ENCODE data around the gene TNIK.

The TNIK gene

GRCh38 chr3:171459942-171460724 is at the start of gene TNIK:
Gene TNIK, minus strand, starts transcription at chr3:171460405. Its CDS starts 342 bp downstream, at chr3:171460063.
- peak; percentile 95 for DNase-seq

- DNase-seq, result no peak
Observed at GRCh38 chr3:171508676-171509075, 48.5 kb upstream of the TNIK start.

- DNase-seq, result no peak
Observed at GRCh38 chr3:171508206-171508605, 48.0 kb upstream of the TNIK start.

GRCh38 chr3:171506743-171507319 is 46.6 kb upstream of the TNIK start:
- DNase-seq, result no peak

GRCh38 chr3:171505822-171506333 is 45.7 kb upstream of the TNIK start:
- no peak for DNase-seq

- DNase-seq, result no peak
Observed at GRCh38 chr3:171504376-171504775, 44.2 kb upstream of the TNIK start.

- DNase-seq, result no peak
Observed at GRCh38 chr3:171503817-171504216, 43.6 kb upstream of the TNIK start.

GRCh38 chr3:171498921-171499320 is 38.7 kb upstream of the TNIK start:
- no peak for DNase-seq

- DNase-seq, result no peak
Observed at GRCh38 chr3:171497468-171497867, 37.3 kb upstream of the TNIK start.

- no peak for DNase-seq
Observed at GRCh38 chr3:171495413-171495812, 35.2 kb upstream of the TNIK start.

- DNase-seq, result no peak
Observed at GRCh38 chr3:171494457-171495109, 34.4 kb upstream of the TNIK start.

GRCh38 chr3:171491361-171491760 is 31.2 kb upstream of the TNIK start:
- no peak for DNase-seq

GRCh38 chr3:171490901-171491300 is 30.7 kb upstream of the TNIK start:
- DNase-seq, result no peak

GRCh38 chr3:171489348-171489747 is 29.1 kb upstream of the TNIK start:
- DNase-seq, result no peak

GRCh38 chr3:171488479-171488878 is 28.3 kb upstream of the TNIK start:
- DNase-seq, result no peak

- no peak for DNase-seq
Observed at GRCh38 chr3:171487382-171487781, 27.2 kb upstream of the TNIK start.

GRCh38 chr3:171485338-171485737 is 25.1 kb upstream of the TNIK start:
- no peak for DNase-seq

- DNase-seq, result no peak
Observed at GRCh38 chr3:171481011-171481410, 20.8 kb upstream of the TNIK start.

GRCh38 chr3:171480526-171480925 is 20.3 kb upstream of the TNIK start:
- DNase-seq, result no peak

- no peak for DNase-seq
Observed at GRCh38 chr3:171476532-171477102, 16.4 kb upstream of the TNIK start.

GRCh38 chr3:171472552-171472951 is 12.3 kb upstream of the TNIK start:
- no peak for DNase-seq

GRCh38 chr3:171470714-171471227 is 10.6 kb upstream of the TNIK start:
- DNase-seq, result no peak

- no peak for DNase-seq
Observed at GRCh38 chr3:171469376-171469775, 9.2 kb upstream of the TNIK start.
